Colonic mucosa (tissue), 4 donors: ENCODE results near the gene CREB3L4. TPM values are rescaled to one million over a fixed set of nuclear protein-coding genes. Genes with fewer than 3 reads are reported as not detected.
"Not testable (repeated sequence)": the region's sequence is repeated elsewhere in the genome, so short reads cannot be mapped to it uniquely, and the experiment has no call there.

ENCODE experiments used
- DNase-seq: peaks from one replicate; pipeline ENCODE4 v3.0.0-alpha.2; 2020
- H3K27ac ChIP-seq: fragments of 200-600 bp; one replicate; pipeline ENCODE4 v1.8.0; 2021
- H3K27me3 ChIP-seq: fragments of 200-600 bp; one replicate; pipeline ENCODE4 v1.8.0; 2021
- H3K36me3 ChIP-seq: fragments of 200-600 bp; one replicate; pipeline ENCODE4 v1.8.0; 2021
- H3K4me1 ChIP-seq: fragments of 200-600 bp; one replicate; pipeline ENCODE4 v1.8.0; 2021; ENCODE audit warnings: mild to moderate bottlenecking
- H3K4me3 ChIP-seq: fragments of 200-600 bp; one replicate; pipeline ENCODE4 v1.8.0; 2021
- H3K9ac ChIP-seq, 2 donors: one replicate each; pipeline ENCODE4 v1.7.0; 2013; ENCODE audit warnings: control low read depth in 2 of 2, low read depth in 2 of 2, low read length in 2 of 2
- H3K9me3 ChIP-seq: fragments of 200-600 bp; one replicate; pipeline ENCODE4 v1.8.0; 2021
- CTCF ChIP-seq: fragments of 200-600 bp; IDR thresholded peaks from one replicate; pipeline ENCODE4 v1.8.0; 2022; ENCODE audit warnings: antibody characterized with exemption, mild to moderate bottlenecking
- intact Hi-C: fragments of 100-400 bp; cut with DNase I; formaldehyde crosslinking; loops from one replicate; pipeline ENCODE4 v1.14.1; 2022
- microRNA-seq: library from miRNA; unstranded; fragments of <30 nt; microRNA quantifications from one replicate; pipeline ENCODE4, GENCODE V29; 2019
- total RNA-seq, 2 donors: library from RNA; stranded (reverse); fragmentation: NEBNext Ultra II Directional in 1 of 2; extraction: Animal tissue kit (Norgen Biotek cat#: 25700) in 1 of 2; gene quantifications; one replicate each; pipeline ENCODE4 v1.2.1, GENCODE V29; 2021
- donor health status: healthy.
- donor health status: DM: no; HTN: no; CAD: no.
- donor health status: DM: no; HTN: no; CAD: no.

The CREB3L4 gene
- total RNA-seq, 2 donors from 2014 or later: 19.0 to 37.1 TPM

GRCh38 chr1:154012129-154012528, 44.4 kb downstream of the CREB3L4 start:
- no peak overlapping the region for H3K9ac ChIP-seq
- no peak for DNase-seq
- no peak overlapping the region for H3K4me3 ChIP-seq
- no peaks in the 10 kb centered on the region for H3K36me3 ChIP-seq
- H3K4me1 ChIP-seq: no peaks in the 10 kb centered on the region
- no peak for TF ChIP-seq CTCF
- H3K9me3 ChIP-seq: no peaks in the 10 kb centered on the region
- H3K27me3 ChIP-seq: no peaks in the 10 kb centered on the region
- H3K27ac ChIP-seq: no peak overlapping the region
- intact Hi-C loops: no loop called here

- H3K9ac ChIP-seq, DNase-seq, intact Hi-C loops, H3K27me3 ChIP-seq, H3K4me3 ChIP-seq, H3K27ac ChIP-seq, H3K4me1 ChIP-seq, H3K9me3 ChIP-seq, H3K36me3 ChIP-seq: not testable (repeated sequence)
Measured at GRCh38 chr1:154012543-154012942, 44.8 kb downstream of the CREB3L4 start.

- DNase-seq: no peak
- intact Hi-C loops: no loop called here
- no peak for TF ChIP-seq CTCF
Measured at GRCh38 chr1:154014154-154014907, 46.6 kb downstream of the CREB3L4 start.

GRCh38 chr1:154019269-154019668, 51.6 kb downstream of the CREB3L4 start:
- Histone ChIP-seq H3K9me3 (no peaks in the 10 kb centered on the region), H3K36me3 (no peaks in the 10 kb centered on the region), H3K4me3 (no peak overlapping the region), H3K4me1 (no peaks in the 10 kb centered on the region), H3K27ac (no peak overlapping the region), H3K27me3 (no peaks in the 10 kb centered on the region), H3K9ac (no peak overlapping the region)
- TF ChIP-seq CTCF: no peak
- no peak for DNase-seq
- intact Hi-C loops: no loop called here

More at GRCh38 chr1:154014154-154014907, 46.6 kb downstream of the CREB3L4 start:
- H3K27ac ChIP-seq: no peak overlapping the region
- H3K9ac ChIP-seq: no peak overlapping the region
- no peaks in the 10 kb centered on the region for H3K4me1 ChIP-seq
- no peaks in the 10 kb centered on the region for H3K36me3 ChIP-seq
- H3K27me3 ChIP-seq: no peaks in the 10 kb centered on the region
- H3K4me3 ChIP-seq: no peak overlapping the region
- no peaks in the 10 kb centered on the region for H3K9me3 ChIP-seq

- Histone ChIP-seq H3K4me3 (no peak overlapping the region), H3K9me3 (no peaks in the 10 kb centered on the region)
- intact Hi-C loops: no loop called here
Measured at GRCh38 chr1:154019940-154020339, 52.2 kb downstream of the CREB3L4 start.

More at GRCh38 chr1:154019940-154020339, 52.2 kb downstream of the CREB3L4 start:
- H3K36me3 ChIP-seq: no peaks in the 10 kb centered on the region
- TF ChIP-seq CTCF: no peak
- H3K27me3 ChIP-seq: no peaks in the 10 kb centered on the region
- no peak for DNase-seq
- no peak overlapping the region for H3K27ac ChIP-seq
- H3K9ac ChIP-seq: no peak overlapping the region
- no peaks in the 10 kb centered on the region for H3K4me1 ChIP-seq

Small RNA genes lying within 50 kb of the gene (microRNA-seq; reads per million reads assigned to microRNA genes)
- gene MIR6737: not detected

Other genes with a start within 250 kb of the CREB3L4 start
- 10 to 100 TPM; 25.5 to 53.1 TPM for gene INTS3, start 239.9 kb upstream of the CREB3L4 start, total RNA-seq
- gene SLC27A3, start 192.5 kb upstream of the CREB3L4 start, total RNA-seq: 10 to 100 TPM; 24.1 to 27.9 TPM
- gene GATAD2B, start 44.9 kb upstream of the CREB3L4 start, total RNA-seq: 10 to 100 TPM; 32.5 to 36.5 TPM
- 10 to 100 TPM; 26.9 to 45.6 TPM for gene DENND4B, start 21.2 kb upstream of the CREB3L4 start, total RNA-seq
- gene CRTC2, start 9.3 kb upstream of the CREB3L4 start, total RNA-seq: 10 to 100 TPM; 26.9 to 40.7 TPM
- gene SLC39A1, start 4.4 kb upstream of the CREB3L4 start, total RNA-seq: 10 to 100 TPM; 76.8 to 90.9 TPM
- 100 to 1,000 TPM; 133 to 245 TPM for gene JTB, start 9.8 kb downstream of the CREB3L4 start, total RNA-seq
- 10 to 100 TPM; 62.7 to 84.7 TPM for gene RAB13, start 18.4 kb downstream of the CREB3L4 start, total RNA-seq
- 1,000 to 10,000 TPM; 1,048 to 1,210 TPM for gene RPS27, start 22.9 kb downstream of the CREB3L4 start, total RNA-seq
- gene NUP210L, start 187.2 kb downstream of the CREB3L4 start, total RNA-seq: under 1 TPM; 0.10 to 0.11 TPM
- 100 to 1,000 TPM; 502 to 757 TPM for gene TPM3, start 224.2 kb downstream of the CREB3L4 start, total RNA-seq
- gene CFAP141, start 238.4 kb downstream of the CREB3L4 start, total RNA-seq: not detected